GM19438 (cell line): ENCODE results near the gene CHRDL2.
"Not testable (repeated sequence)": the region's sequence is repeated elsewhere in the genome, so short reads cannot be mapped to it uniquely, and the experiment has no call there.

Experiments
- ATAC-seq: cut with Tn5 transposase; IDR thresholded peaks from one replicate; pipeline ENCODE4 v1.9.1; 2021; ENCODE audit warnings: low read depth; ENCODE audit not compliant: unreplicated experiment

CHRDL2 gene, protein sequence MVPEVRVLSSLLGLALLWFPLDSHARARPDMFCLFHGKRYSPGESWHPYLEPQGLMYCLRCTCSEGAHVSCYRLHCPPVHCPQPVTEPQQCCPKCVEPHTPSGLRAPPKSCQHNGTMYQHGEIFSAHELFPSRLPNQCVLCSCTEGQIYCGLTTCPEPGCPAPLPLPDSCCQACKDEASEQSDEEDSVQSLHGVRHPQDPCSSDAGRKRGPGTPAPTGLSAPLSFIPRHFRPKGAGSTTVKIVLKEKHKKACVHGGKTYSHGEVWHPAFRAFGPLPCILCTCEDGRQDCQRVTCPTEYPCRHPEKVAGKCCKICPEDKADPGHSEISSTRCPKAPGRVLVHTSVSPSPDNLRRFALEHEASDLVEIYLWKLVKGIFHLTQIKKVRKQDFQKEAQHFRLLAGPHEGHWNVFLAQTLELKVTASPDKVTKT

DNA sequence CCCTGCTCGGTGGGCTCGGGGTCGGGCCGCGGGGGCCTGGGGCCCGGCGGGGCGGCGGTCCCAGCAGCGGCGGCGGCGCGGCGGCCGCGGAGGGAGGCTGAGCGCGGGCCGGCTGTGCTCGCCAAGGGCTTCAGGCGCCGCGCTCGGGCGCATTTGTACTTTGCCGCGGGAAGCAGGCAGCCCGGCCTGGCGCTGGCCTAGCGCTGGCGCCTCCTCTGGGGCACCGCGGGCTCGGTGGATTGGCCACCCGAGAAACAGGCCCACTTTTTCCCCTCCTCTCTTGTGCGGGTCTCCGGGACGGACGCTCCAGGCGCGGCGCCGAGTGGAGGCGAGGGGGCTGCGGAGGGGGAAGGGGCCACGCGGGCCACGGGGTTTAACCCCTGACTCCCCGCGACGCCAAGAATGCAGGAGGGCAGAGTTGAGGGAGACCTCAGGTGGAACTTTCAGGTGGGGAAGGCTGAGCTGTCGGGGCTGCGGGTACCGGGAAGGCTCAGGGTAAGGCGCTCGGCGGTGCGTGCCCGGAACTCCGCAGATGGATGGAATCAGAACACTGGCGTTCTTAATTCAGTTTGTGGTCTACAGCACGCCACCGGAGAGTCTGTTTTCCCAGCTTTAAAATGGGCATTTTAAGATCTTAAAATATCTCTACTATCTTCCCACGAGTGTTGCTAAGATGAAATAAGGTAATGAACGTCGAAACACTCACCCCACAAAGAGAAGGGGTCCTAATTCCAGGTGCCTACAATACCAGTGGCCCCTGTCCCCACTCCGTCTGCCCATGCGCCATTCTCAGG lies at the start of gene CHRDL2:
TSS of gene CHRDL2 (minus strand) at position 126 of the 794 bp plus-strand sequence. CDS start 538 bp downstream, outside the sequence.
- ATAC-seq = no peak

GRCh38 chr11:74780248-74781005 lies 49.2 kb upstream of the CHRDL2 start:
- no peak for ATAC-seq

- no peak for ATAC-seq
Observed at GRCh38 chr11:74778581-74778980, 47.4 kb upstream of the CHRDL2 start.

DNA sequence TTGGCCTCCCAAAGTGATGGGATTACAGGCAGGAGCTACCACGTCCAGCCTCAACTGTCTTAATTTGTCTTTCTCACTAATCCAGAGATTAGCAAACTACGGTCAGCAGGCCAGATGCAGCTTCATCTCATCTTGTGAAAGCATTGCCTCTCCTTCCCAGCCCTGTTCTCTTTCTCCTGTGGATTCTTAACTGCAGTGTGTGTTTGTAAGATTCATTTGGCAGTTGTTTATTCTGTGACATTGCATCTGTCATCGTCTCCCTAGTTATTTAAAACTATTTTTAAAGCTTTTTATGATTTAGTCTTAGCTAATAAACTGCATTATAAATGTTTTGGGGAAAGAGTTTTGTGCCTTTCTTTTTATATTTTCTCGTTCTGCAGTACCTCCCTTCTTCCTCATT lies 46.7 kb upstream of the CHRDL2 start:
- no peak for ATAC-seq

GRCh38 chr11:74777038-74777437 lies 45.8 kb upstream of the CHRDL2 start:
- no peak for ATAC-seq

- no peak for ATAC-seq
Observed at GRCh38 chr11:74776546-74776945, 45.3 kb upstream of the CHRDL2 start.

GRCh38 chr11:74775762-74776161 lies 44.5 kb upstream of the CHRDL2 start:
- no peak for ATAC-seq

DNA sequence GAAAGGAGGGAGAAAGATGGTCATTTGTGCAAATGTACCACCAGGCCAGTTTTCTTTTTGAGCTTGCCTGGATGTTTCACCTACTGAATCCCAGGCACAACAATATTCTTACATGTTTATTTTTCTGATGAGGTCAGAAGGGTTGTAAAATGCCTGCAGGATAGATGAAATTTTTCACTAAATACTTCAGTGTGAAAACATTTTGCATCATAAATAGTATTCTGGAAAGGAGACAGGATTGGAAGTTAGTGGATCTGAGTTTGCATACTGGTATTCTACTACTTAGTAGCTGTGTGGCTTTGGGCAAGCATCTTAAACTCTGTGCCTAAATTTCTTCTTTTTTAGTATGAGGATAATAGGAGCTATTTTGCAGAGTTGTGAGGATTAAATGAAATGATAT lies 42.2 kb upstream of the CHRDL2 start:
- ATAC-seq = no peak

DNA sequence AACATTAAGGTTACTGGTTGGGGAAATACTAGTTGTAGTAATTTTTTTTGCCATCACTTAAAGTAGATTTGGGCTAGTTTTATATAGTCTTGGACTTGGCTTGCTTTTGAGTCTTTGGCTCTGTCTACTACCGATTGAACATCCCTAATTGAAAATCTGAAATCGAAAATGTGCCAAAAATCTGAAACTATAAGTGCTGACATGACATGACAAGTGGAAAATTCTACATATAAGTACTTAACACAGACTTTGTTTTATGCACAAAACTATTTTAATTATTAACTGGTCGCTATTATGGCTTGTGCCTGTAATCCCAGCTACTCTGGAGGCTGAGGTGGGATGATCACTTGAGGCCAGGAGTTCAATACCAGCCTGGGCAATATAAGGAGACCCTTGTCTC lies 39.9 kb upstream of the CHRDL2 start:
- ATAC-seq = no peak

DNA sequence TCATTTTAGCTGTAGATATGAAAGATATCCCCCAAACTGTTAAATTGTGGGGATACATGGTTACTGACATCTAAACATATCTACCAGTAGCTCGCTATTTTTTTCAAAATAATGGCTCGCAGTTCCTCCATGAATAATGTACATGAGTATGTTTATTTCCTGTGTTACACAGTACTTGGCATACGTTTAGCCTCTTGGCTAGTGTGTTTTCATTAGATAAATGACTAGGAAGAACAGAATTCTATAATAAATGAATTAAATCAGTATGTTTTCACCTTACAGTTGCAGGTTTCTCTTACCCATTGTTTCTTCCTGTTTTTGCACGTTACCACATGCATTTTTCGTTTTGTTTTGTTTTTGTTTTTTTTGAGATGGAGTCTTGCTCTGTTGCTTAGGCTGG lies 39.2 kb upstream of the CHRDL2 start:
- no peak for ATAC-seq

DNA sequence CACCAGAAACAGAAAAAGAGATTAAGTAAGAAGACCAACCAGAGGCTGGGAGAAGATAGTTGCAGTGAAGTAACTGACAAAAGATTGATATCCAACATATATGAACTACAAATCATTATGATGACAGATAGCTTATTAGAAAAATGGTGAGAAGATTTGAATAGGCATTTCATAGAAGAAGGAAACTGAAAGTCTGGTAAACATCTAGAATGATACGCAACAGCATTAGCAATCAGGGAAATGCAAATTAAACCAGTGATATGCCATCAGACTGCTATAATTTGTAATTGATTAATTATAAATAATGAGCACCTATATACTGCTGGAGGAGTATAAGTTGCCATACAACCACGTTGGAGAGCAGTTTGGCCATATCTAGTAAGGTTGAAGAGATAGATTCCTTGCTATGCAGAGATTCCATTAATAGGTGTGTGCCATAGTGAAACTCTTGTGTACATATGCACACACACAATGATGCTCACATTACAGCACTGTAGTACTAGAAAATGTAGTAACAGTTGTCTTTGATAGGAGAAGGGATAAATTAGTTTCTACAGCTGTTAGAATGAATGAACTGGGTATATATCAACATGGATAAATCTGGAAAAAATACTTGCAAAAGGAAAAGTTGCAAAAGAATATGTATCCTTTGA lies 38.0 kb upstream of the CHRDL2 start:
- ATAC-seq = no peak

GRCh38 chr11:74768172-74768651 lies 37.0 kb upstream of the CHRDL2 start:
- not testable (repeated sequence) for ATAC-seq

GRCh38 chr11:74766905-74767304 lies 35.7 kb upstream of the CHRDL2 start:
- ATAC-seq = no peak

DNA sequence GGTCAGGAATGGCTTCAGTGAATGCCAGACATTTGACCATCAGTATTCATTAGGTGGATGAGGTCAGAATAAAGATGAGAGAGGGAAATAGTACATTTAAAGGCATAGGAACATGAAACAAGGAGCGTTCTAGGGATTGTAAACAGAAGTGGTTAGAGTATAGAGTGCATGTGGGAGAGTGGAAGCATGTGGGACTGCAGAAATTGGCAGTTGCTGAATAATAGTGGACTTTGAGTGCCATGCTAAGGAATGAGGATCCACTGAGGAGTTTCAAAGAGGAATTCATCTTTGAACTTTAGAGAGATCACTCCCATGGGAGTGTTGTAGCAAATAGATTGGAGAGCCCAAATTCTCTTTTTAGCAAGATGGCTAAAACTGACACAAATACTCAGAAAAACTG lies 25.3 kb upstream of the CHRDL2 start:
- no peak for ATAC-seq

GRCh38 chr11:74755395-74755995 lies 24.3 kb upstream of the CHRDL2 start:
- ATAC-seq = no peak

DNA sequence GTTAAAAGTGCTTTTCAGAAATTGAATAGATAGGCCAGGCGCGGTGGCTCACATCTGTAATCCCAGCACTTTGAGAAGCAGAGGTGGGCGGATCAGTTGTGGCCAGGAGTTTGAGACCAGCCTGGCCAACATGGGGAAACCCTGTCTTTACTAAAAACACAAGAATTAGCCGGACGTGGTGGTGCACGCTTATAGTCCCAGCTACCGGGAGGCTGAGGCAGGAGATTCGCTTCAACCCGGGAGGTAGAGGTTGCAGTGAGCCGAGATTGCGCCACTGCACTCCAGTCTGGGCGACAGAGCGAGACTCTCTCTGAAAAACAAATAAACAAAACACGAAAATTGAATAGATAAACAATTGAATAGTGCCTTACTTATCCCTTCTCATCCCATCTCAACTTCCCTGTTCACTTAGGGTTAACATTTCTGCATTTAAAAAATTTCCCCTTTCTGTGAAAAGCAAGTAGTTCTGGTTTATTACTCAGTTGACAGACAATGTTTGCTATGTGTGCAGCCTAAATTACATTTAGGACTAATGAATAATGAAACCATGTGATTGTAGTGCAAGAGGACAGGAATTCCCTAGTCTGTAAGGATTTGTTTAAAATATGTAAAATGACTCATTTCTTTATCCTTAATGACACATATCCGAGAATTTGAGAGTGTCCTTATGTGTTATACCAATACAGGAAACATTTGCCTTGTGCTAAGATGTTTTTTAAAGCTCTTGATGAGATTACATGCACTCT lies 23.5 kb upstream of the CHRDL2 start:
- ATAC-seq = no peak

GRCh38 chr11:74751303-74751702 lies 20.1 kb upstream of the CHRDL2 start:
- ATAC-seq = no peak

- ATAC-seq = not testable (repeated sequence)
Observed at GRCh38 chr11:74750598-74750997, 19.4 kb upstream of the CHRDL2 start.

DNA sequence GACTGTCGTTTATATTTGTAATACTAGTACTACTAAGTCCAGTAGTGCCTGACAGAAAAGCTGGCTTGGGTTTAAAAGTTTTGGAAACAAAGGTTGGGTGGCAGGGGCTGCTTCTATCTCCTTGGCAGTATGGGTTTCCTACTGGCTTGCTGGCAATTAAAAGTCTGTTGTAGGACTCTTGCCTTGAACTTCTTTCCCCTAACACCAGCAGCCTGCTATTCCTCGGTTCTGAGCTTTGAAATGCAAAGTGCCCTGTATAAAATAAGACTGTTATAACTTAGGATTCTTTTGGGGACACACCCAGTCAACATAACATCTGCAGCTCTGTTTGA lies 18.7 kb upstream of the CHRDL2 start:
- ATAC-seq = no peak
